Neural cell (in vitro differentiated cells): ENCODE data around the gene UBE2N. TPM values are rescaled to one million over a fixed set of nuclear protein-coding genes. Genes with fewer than 3 reads are reported as not detected.

Source experiments
- H2AFZ ChIP-seq: fragments of 200-600, 300-800 bp; sonication (generic), shearing (Covaris generic); 2 replicates; pipeline ENCODE4 v1.6.0; 2014; ENCODE audit warnings: low read depth, mild to moderate bottlenecking, antibody characterized with exemption, low read length, moderate library complexity
- H3F3A ChIP-seq: fragments of 200-600 bp; shearing (Covaris generic); 2 replicates; pipeline ENCODE4 v1.6.1; 2016; ENCODE audit warnings: mild to moderate bottlenecking, moderate library complexity, mixed read lengths, antibody characterized with exemption, low read length; ENCODE audit not compliant: insufficient read depth, poor library complexity, severe bottlenecking
- H3K27ac ChIP-seq: fragments of 200-600, 300-800 bp; sonication (generic), shearing (Covaris generic); 2 replicates; pipeline ENCODE4 v1.5.1; 2014; ENCODE audit warnings: mild to moderate bottlenecking, low read length, moderate library complexity
- H3K27me3 ChIP-seq: fragments of 300-800, 200-600 bp; sonication (generic), shearing (Covaris generic); 2 replicates; pipeline ENCODE4 v1.6.0; 2014; ENCODE audit warnings: mild to moderate bottlenecking, low read depth, low read length, moderate library complexity; ENCODE audit not compliant: insufficient read depth
- H3K36me3 ChIP-seq: fragments of 300-800, 200-600 bp; sonication (generic), shearing (Covaris generic); 2 replicates; pipeline ENCODE4 v1.5.1; 2014; ENCODE audit warnings: mild to moderate bottlenecking, antibody characterized with exemption, low read length, moderate library complexity; ENCODE audit not compliant: insufficient read depth
- H3K4me2 ChIP-seq: fragments of 300-800, 200-600 bp; sonication (generic), shearing (Covaris generic); 2 replicates; pipeline ENCODE4 v1.6.0; 2014; ENCODE audit warnings: mild to moderate bottlenecking, low read length
- H3K4me3 ChIP-seq: fragments of 300-800, 200-600 bp; sonication (generic), shearing (Covaris generic); 2 replicates; pipeline ENCODE4 v1.5.1; 2014; ENCODE audit warnings: mild to moderate bottlenecking, low read length, moderate library complexity
- H3K79me2 ChIP-seq: fragments of 200-600 bp; shearing (Covaris generic); replicated peaks from 2 replicates; pipeline ENCODE4 v1.6.0; 2014; ENCODE audit warnings: mild to moderate bottlenecking, low read length, moderate library complexity; ENCODE audit not compliant: insufficient read depth
- H3K9ac ChIP-seq: fragments of 300-800, 200-600 bp; sonication (generic), shearing (Covaris generic); 2 replicates; pipeline ENCODE4 v1.6.1; 2016; ENCODE audit warnings: mild to moderate bottlenecking, low read length, mixed read lengths
- H3K9me2 ChIP-seq: fragments of 200-600 bp; shearing (Covaris generic); 2 replicates; pipeline ENCODE4 v1.6.1; 2016; ENCODE audit warnings: mild to moderate bottlenecking, low read length, mixed read lengths; ENCODE audit not compliant: insufficient read depth
- H3K9me3 ChIP-seq: fragments of 200-600, 300-800 bp; sonication (generic), shearing (Covaris generic); 2 replicates; pipeline ENCODE4 v1.6.1; 2016; ENCODE audit warnings: mild to moderate bottlenecking, mixed run types, low read length, moderate library complexity, mixed read lengths
- H4K20me1 ChIP-seq: fragments of 200-600 bp; shearing (Covaris generic); 2 replicates; pipeline ENCODE4 v1.6.1; 2016; ENCODE audit warnings: mild to moderate bottlenecking, mixed run types; ENCODE audit not compliant: insufficient read depth
- EP300 ChIP-seq: fragments of 450-650 bp; conservative IDR thresholded peaks from 2 replicates; pipeline ENCODE4 v1.6.1; 2014; ENCODE audit warnings: antibody characterized with exemption, mild to moderate bottlenecking, moderate library complexity; ENCODE audit not compliant: poor library complexity, severe bottlenecking
- EZH2 ChIP-seq: fragments of 200-600, 300-800 bp; shearing (Covaris generic), sonication (generic); IDR thresholded peaks from 2 replicates; pipeline ENCODE4 v1.6.1; 2014; ENCODE audit warnings: antibody characterized with exemption, low read length, borderline replicate concordance, mild to moderate bottlenecking; ENCODE audit not compliant: insufficient read depth, poor library complexity, severe bottlenecking
- MXI1 ChIP-seq: fragments of 450-650 bp; conservative IDR thresholded peaks from 2 replicates; pipeline ENCODE4 v1.6.1; 2014; ENCODE audit warnings: antibody characterized with exemption, mild to moderate bottlenecking; ENCODE audit not compliant: poor library complexity, severe bottlenecking
- POLR2AphosphoS5 ChIP-seq: IDR thresholded peaks from 2 replicates; pipeline ENCODE4 v1.6.1; 2012
- RAD21 ChIP-seq: fragments of 450-650 bp; conservative IDR thresholded peaks from 2 replicates; pipeline ENCODE4 v1.6.1; 2014; ENCODE audit warnings: antibody characterized with exemption, mild to moderate bottlenecking, moderate library complexity
- SMC3 ChIP-seq: fragments of 450-650 bp; conservative IDR thresholded peaks from 2 replicates; pipeline ENCODE4 v1.6.1; 2014; ENCODE audit warnings: antibody characterized with exemption, mild to moderate bottlenecking, moderate library complexity; ENCODE audit not compliant: poor library complexity
- TAF1 ChIP-seq: IDR thresholded peaks from 2 replicates; pipeline ENCODE4 v1.6.1; 2012; ENCODE audit warnings: low read depth
- polyA plus RNA-seq: library from polyadenylated mRNA; depleted of rRNA; stranded (reverse); fragments of >200 nt; gene quantifications from 2 replicates; pipeline ENCODE4 v1.2.3, GENCODE V29; 2014
- TF ChIP-seq, protein P1 (sequence below): IDR thresholded peaks from 2 replicates; pipeline ENCODE4 v1.6.1; 2012; ENCODE audit warnings: borderline replicate concordance
- TF ChIP-seq, protein P2 (sequence below): fragments of 450-650 bp; IDR thresholded peaks from 2 replicates; pipeline ENCODE4 v1.5.1; 2014; ENCODE audit warnings: antibody characterized with exemption, mild to moderate bottlenecking, moderate library complexity; ENCODE audit not compliant: poor library complexity, severe bottlenecking

UBE2N gene
- polyA plus RNA-seq, 1 donor from 2014 or later = 172 TPM

DNA sequence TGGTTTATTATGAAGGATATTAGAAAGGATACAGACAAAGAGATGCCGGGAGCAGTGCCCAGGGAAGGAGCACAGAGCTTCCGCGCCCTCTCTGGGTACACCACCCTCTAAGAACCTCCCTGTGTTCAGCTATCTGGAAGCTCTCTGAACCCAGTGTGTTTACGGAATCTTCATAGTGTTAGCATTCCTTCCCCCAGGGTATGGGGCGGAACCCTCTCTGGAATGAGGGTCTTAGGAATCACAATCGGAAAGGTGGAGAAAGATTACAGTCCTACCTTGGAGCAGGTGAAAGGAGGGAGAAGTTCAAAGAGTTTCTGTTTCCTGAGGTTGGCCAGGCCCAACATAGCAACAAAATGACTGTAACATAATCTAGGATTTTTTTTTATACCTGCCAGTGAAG, 70.8 kb downstream of the UBE2N start:
- TF ChIP-seq TAF1 = no peak
- TF ChIP-seq, protein P1, sequence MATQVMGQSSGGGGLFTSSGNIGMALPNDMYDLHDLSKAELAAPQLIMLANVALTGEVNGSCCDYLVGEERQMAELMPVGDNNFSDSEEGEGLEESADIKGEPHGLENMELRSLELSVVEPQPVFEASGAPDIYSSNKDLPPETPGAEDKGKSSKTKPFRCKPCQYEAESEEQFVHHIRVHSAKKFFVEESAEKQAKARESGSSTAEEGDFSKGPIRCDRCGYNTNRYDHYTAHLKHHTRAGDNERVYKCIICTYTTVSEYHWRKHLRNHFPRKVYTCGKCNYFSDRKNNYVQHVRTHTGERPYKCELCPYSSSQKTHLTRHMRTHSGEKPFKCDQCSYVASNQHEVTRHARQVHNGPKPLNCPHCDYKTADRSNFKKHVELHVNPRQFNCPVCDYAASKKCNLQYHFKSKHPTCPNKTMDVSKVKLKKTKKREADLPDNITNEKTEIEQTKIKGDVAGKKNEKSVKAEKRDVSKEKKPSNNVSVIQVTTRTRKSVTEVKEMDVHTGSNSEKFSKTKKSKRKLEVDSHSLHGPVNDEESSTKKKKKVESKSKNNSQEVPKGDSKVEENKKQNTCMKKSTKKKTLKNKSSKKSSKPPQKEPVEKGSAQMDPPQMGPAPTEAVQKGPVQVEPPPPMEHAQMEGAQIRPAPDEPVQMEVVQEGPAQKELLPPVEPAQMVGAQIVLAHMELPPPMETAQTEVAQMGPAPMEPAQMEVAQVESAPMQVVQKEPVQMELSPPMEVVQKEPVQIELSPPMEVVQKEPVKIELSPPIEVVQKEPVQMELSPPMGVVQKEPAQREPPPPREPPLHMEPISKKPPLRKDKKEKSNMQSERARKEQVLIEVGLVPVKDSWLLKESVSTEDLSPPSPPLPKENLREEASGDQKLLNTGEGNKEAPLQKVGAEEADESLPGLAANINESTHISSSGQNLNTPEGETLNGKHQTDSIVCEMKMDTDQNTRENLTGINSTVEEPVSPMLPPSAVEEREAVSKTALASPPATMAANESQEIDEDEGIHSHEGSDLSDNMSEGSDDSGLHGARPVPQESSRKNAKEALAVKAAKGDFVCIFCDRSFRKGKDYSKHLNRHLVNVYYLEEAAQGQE = no peak
- TF ChIP-seq POLR2AphosphoS5 = no peak
- TF ChIP-seq SMC3 = no peak
- TF ChIP-seq, protein P2, sequence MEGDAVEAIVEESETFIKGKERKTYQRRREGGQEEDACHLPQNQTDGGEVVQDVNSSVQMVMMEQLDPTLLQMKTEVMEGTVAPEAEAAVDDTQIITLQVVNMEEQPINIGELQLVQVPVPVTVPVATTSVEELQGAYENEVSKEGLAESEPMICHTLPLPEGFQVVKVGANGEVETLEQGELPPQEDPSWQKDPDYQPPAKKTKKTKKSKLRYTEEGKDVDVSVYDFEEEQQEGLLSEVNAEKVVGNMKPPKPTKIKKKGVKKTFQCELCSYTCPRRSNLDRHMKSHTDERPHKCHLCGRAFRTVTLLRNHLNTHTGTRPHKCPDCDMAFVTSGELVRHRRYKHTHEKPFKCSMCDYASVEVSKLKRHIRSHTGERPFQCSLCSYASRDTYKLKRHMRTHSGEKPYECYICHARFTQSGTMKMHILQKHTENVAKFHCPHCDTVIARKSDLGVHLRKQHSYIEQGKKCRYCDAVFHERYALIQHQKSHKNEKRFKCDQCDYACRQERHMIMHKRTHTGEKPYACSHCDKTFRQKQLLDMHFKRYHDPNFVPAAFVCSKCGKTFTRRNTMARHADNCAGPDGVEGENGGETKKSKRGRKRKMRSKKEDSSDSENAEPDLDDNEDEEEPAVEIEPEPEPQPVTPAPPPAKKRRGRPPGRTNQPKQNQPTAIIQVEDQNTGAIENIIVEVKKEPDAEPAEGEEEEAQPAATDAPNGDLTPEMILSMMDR = no peak
- no peak for TF ChIP-seq RAD21
- TF ChIP-seq EP300 = no peak
- TF ChIP-seq MXI1 = no peak
- no peak for TF ChIP-seq EZH2
- H3K4me2 ChIP-seq = no peak overlapping the region

DNA sequence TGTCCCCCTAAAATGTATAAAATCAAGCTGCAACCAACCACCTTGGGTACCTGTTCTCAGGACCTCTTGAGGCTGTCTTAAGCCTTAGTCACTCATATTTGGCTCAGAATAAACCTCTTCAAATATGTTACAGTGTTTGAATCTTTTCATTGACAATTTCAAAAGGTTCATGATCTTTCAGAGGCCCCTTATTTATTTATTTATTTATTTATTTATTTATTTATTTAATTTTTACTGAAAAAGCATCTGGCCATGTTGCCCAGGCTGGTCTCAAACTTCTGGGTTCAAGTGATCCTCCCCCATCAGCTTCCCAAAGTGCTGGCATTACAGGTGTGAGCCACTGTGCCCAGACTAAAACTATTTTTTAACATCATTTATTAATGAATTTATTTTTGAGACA, 72.2 kb downstream of the UBE2N start:
- H3K4me3 ChIP-seq = no peak overlapping the region
- TF ChIP-seq SMC3 = no peak
- no peak for TF ChIP-seq TAF1
- TF ChIP-seq POLR2AphosphoS5 = no peak
- TF ChIP-seq, protein P2 = no peak
- TF ChIP-seq EP300 = no peak
- no peak for TF ChIP-seq EZH2
- TF ChIP-seq, protein P1 = no peak
- no peak for TF ChIP-seq RAD21
- TF ChIP-seq MXI1 = no peak
- no peak overlapping the region for H3K27ac ChIP-seq
- no peaks in the 10 kb centered on the region for H3F3A ChIP-seq
- no peaks in the 10 kb centered on the region for H3K79me2 ChIP-seq
- no peak overlapping the region for H3K4me2 ChIP-seq
- no peak overlapping the region for H3K9ac ChIP-seq
- no peaks in the 10 kb centered on the region for H3K9me2 ChIP-seq
- no peaks in the 10 kb centered on the region for H4K20me1 ChIP-seq
- H3K9me3 ChIP-seq = no peaks in the 10 kb centered on the region
- no peaks in the 10 kb centered on the region for H3K27me3 ChIP-seq
- no peak overlapping the region for H2AFZ ChIP-seq
- H3K36me3 ChIP-seq = no peaks in the 10 kb centered on the region

More for the DNA sequence above, 70.8 kb downstream of the UBE2N start:
- Histone ChIP-seq H3K9me3 (no peaks in the 10 kb centered on the region), H3K27ac (no peak overlapping the region), H3K9me2 (no peaks in the 10 kb centered on the region), H3K27me3 (no peaks in the 10 kb centered on the region), H2AFZ (no peak overlapping the region), H3K36me3 (no peaks in the 10 kb centered on the region), H4K20me1 (no peaks in the 10 kb centered on the region), H3F3A (no peaks in the 10 kb centered on the region), H3K4me3 (no peak overlapping the region), H3K79me2 (no peaks in the 10 kb centered on the region), H3K9ac (no peak overlapping the region)
